GM19035 (cell line): ENCODE results near the gene ST6GAL1.

Source experiments
- ATAC-seq: cut with Tn5 transposase; IDR thresholded peaks from one replicate; pipeline ENCODE4 v1.9.1; 2021; ENCODE audit not compliant: unreplicated experiment

The ST6GAL1 gene

GRCh38 chr3:187102073-187102634 is 171.8 kb downstream of the ST6GAL1 start:
- ATAC-seq: no peak

- no peak for ATAC-seq
Observed at GRCh38 chr3:187103251-187103650, 172.9 kb downstream of the ST6GAL1 start.

DNA sequence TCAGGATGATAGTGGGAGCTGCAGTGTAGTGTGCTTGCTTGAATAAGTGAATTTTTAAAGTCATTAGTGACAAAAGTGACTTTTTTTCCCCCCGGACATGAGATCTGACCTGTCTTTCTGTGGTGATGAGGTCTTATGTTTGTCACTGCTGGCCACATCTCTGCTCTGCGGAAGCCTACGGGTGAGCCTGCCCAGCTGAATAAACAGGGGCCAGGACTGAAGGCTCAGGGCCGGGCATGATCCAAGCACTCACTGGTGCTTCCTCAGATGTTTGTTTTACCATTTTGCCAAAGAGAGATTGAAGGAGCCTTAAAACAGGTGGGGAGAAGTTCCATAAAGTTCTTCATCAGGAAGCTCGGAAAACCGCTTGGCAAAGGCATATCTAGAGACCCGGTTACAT is 174.0 kb downstream of the ST6GAL1 start:
- no peak for ATAC-seq

GRCh38 chr3:187104933-187105332 is 174.6 kb downstream of the ST6GAL1 start:
- no peak for ATAC-seq

GRCh38 chr3:187105700-187106099 is 175.4 kb downstream of the ST6GAL1 start:
- no peak for ATAC-seq

DNA sequence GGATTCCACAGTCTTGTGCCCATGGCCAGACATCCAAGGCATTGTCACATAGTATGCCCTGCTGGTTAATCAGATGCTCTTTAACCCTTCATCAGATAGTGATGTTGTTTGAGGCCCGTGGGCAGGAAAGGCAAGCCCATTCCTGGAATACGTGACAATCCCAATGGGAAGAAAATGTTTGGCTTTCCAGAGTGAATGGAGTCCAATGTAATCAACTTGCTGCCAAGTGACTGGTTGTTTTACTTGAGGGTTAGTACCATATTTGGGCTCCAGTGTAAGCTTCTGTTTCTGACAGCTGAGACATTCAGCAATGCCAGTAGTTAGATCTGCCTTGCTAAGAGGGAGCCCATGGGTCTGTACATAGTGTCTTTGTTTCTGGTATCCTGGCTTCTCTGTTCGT is 177.7 kb downstream of the ST6GAL1 start:
- ATAC-seq: no peak

DNA sequence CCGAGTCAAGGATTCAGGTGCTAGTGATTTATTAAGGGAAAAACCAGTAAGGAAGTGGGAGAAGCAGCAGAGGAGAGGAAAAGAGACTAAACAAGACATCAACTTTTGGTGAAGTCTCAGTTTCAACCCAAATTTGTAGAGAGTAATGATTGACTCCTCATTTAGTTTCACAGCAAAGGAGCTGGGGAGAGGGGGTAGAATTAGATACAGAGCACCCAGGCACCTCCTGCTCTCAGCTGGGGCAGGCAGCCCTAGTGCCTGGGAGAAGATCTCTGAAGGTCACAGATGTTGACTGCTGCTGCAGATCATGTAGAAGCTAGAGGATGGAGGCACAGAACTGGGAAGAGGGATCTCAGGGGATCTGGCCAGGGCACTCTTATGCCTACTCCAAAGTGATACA is 179.8 kb downstream of the ST6GAL1 start:
- no peak for ATAC-seq

DNA sequence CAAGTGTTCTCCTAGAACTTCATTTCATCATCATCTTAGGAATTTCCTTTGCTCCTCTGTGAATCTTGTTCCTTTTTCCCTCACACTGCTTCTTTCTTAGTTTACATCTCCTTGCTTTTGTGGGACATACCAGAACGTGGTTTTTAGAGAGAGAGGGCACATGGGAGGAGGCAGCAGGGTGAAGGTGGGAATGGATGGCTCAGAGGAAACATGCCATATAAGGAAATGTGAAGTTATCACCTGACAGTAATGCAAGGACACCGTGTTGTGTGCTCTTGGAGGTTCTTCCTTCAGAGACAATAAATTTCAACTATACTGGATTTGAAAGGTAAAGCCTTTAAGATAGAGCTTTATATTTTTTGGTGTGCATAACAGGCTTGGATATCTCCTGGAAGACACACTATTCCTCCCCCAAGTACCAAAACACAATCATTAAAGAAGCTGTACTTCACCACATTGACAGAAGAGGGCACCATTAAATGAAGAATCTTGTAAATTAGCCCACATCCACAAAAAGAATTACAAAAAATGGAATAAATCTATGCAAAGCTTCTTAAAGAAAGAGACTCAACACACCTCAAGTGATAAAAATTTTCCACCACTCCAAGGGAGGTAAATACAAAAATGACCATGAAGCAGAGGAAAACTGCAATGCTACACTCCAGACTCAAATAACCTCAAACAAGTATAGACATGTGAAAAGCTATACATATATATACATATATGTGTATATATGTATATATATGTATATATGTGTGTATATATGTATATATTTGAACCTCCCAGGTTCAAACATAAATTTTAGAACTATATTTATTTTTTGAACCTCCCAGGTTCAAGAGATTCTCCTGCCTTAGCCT is 182.8 kb downstream of the ST6GAL1 start:
- ATAC-seq: no peak

- no peak for ATAC-seq
Observed at GRCh38 chr3:187114511-187114910, 184.2 kb downstream of the ST6GAL1 start.

DNA sequence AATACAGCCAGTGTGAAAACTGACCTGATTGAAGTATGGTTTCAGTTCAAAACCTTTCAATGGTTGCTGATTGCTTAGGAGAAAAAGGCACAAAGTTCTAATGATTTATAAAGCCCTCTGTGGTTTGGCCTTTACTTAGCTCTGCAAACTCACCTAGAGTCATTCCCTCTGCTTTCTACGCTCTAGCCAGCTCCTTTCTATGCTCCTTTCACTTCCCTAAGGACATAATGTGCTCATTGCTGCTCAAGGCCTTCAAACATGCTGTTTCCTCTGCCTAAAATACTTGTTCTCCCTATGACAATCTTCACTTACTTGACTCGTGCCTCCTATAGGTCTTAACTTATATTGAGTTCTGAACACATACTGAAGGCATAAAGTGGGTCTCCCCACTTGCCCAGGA is 190.0 kb downstream of the ST6GAL1 start:
- ATAC-seq: no peak

DNA sequence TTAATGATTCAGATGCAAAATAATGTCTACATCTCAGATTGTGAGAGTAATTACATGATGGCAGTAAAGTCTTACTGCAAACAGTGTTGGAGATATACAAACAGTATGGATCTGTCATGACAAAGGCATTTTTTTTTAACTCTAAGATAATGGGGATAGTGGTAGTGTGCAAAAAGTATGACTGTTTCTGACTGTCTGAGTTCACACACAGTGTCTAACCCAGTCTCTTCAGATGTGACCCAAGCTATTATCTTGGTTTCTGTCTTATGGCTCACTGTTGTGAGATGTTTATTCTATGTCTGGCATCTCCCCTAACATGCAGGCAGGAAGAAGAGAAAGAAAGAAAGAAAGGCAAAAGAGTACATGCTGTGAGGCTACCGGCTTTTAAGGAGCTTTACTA is 191.9 kb downstream of the ST6GAL1 start:
- no peak for ATAC-seq

DNA sequence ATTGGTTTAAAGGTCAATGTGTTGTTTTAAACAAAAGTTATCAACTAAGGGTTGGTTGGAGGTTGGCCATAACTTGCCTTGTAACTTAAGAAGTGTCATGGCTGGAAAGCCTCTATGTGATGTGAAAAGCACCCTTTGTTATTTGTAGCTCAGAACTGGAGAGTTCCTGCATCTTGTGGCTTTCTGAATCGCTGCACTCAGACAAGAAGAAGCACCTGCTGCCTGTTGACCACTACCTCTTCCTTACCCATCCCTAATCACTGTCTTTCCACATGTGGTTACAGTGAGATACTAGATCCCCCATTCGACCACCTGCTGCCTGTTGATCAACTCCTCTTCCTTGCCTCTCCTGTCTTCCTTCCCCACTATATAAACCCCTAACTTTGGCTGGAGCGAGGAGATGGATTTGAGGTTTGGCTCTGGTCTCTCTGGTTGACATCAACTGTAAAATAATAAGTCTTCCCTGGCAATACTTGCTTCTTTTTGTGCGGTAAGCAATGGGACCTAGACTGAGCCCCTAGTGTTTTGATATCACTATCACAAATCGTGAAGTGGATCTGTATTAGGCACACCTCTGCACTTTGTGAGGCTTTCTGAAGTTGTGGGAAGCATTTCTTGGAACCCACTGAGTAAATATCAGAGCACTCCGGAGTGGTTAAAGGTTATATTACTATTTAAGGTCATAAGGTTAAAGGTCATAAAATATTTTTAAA is 195.1 kb downstream of the ST6GAL1 start:
- ATAC-seq: no peak
